ENCODE measurements around the gene SLAMF1. TPM values are rescaled to one million over a fixed set of nuclear protein-coding genes. Genes with fewer than 3 reads are reported as not detected.
"Not testable (repeated sequence)": the region's sequence is repeated elsewhere in the genome, so short reads cannot be mapped to it uniquely, and the experiment has no call there.

SLAMF1 gene
- total RNA-seq, 6 donors from 2014 or later: 0.11 to 3.9 (median 1.5) TPM

DNA sequence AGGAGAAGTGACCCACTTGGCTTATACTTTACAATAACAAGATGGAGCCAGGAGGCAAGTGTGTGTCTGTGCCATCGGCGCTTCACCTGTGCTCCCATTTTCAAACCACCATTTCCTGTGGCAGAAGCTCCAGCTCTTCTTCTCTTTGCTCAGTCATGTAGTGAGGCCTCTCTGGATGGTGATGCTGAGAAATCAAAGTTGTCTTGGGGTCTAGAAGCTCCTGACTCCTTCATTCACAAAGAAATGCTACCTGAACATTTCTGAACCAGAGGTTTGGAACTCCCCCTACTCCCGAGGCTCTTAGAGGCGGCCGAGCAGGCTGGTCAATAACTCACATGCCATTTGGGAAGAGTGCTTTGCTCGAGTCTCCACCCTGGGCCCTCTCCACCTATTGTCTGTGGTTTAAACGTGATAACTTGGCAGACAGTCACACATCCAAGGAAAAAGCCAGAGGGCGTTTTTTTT is 18.0 kb downstream of the SLAMF1 start:
- TF ChIP-seq POLR2A (IDR thresholded peaks at IDR 0.05) (no peak), EP300 (IDR thresholded peaks at IDR 0.05) (no peak), POLR2AphosphoS5 (IDR thresholded peaks at IDR 0.05) (no peak)
- TF ChIP-seq, protein P1, sequence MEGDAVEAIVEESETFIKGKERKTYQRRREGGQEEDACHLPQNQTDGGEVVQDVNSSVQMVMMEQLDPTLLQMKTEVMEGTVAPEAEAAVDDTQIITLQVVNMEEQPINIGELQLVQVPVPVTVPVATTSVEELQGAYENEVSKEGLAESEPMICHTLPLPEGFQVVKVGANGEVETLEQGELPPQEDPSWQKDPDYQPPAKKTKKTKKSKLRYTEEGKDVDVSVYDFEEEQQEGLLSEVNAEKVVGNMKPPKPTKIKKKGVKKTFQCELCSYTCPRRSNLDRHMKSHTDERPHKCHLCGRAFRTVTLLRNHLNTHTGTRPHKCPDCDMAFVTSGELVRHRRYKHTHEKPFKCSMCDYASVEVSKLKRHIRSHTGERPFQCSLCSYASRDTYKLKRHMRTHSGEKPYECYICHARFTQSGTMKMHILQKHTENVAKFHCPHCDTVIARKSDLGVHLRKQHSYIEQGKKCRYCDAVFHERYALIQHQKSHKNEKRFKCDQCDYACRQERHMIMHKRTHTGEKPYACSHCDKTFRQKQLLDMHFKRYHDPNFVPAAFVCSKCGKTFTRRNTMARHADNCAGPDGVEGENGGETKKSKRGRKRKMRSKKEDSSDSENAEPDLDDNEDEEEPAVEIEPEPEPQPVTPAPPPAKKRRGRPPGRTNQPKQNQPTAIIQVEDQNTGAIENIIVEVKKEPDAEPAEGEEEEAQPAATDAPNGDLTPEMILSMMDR (IDR thresholded peaks at IDR 0.05): no peak
- DNase-seq: no peak
- ATAC-seq (ENCODE audit: low FRiP score in 2 of 2): no peak

GRCh38 chr1:160627677-160628289 is 19.1 kb downstream of the SLAMF1 start:
- not testable (repeated sequence) for H3K4me3 ChIP-seq; DNase-seq; H3K27ac ChIP-seq; H3K27me3 ChIP-seq; H3K9me3 ChIP-seq; ATAC-seq (ENCODE audit: low FRiP score in 2 of 2); H3K36me3 ChIP-seq
- 93% methylated on average over 4 of the region's 4 CpGs for WGBS, 2 donors
- peaks cover 5 to 12% (median 9%) of the 10 kb centered on the region in 4 donors for H3K4me1 ChIP-seq

More for the DNA sequence above, 18.0 kb downstream of the SLAMF1 start:
- Histone ChIP-seq H3K36me3 (no peaks in the 10 kb centered on the region), H3K9me3 (no peaks in the 10 kb centered on the region), H3K27me3 (no peaks in the 10 kb centered on the region), H3K4me3 (no peak overlapping the region), H3K4me1 (peaks cover 5 to 12% (median 9%) of the 10 kb centered on the region in 4 donors), H3K27ac (peak overlapping the region in 1 of 4 donors; percentile 41)
- WGBS, 2 donors: 66 to 73% methylated on average over 8 of the region's 8 CpGs

GRCh38 chr1:160626509-160627342 is 20.1 kb downstream of the SLAMF1 start:
- TF ChIP-seq POLR2AphosphoS5 (IDR thresholded peaks at IDR 0.05): no peak
- TF ChIP-seq, protein P1 (IDR thresholded peaks at IDR 0.05): no peak
- TF ChIP-seq POLR2A (IDR thresholded peaks at IDR 0.05): no peak
- TF ChIP-seq EP300 (IDR thresholded peaks at IDR 0.05): no peak
- Histone ChIP-seq H3K9me3 (no peaks in the 10 kb centered on the region), H3K4me3 (no peak overlapping the region), H3K27ac (no peak overlapping the region), H3K36me3 (no peaks in the 10 kb centered on the region), H3K27me3 (no peaks in the 10 kb centered on the region), H3K4me1 (peaks cover 5 to 12% (median 9%) of the 10 kb centered on the region in 4 donors)
- DNase-seq (no peak), ATAC-seq (ENCODE audit: low FRiP score in 2 of 2) (no peak)
- WGBS, 2 donors: 76 to 100% methylated on average over 1 of the region's 1 CpG

- H3K27ac ChIP-seq: no peak overlapping the region
- WGBS, 2 donors: 75 to 83% methylated on average over 10 of the region's 10 CpGs
- H3K9me3 ChIP-seq: no peaks in the 10 kb centered on the region
- ATAC-seq (ENCODE audit: low FRiP score in 2 of 2): no peak
- no peaks in the 10 kb centered on the region for H3K36me3 ChIP-seq
- no peak for TF ChIP-seq POLR2AphosphoS5 (IDR thresholded peaks at IDR 0.05)
- TF ChIP-seq, protein P1 (IDR thresholded peaks at IDR 0.05): no peak
- TF ChIP-seq POLR2A (IDR thresholded peaks at IDR 0.05): no peak
- no peak overlapping the region for H3K4me3 ChIP-seq
- peaks cover 5 to 10% (median 9%) of the 10 kb centered on the region in 4 donors for H3K4me1 ChIP-seq
- peak in 1 of 2 donors; percentile 59 for DNase-seq
- H3K27me3 ChIP-seq: no peaks in the 10 kb centered on the region
Measured at GRCh38 chr1:160625725-160626498, 20.9 kb downstream of the SLAMF1 start.

DNA sequence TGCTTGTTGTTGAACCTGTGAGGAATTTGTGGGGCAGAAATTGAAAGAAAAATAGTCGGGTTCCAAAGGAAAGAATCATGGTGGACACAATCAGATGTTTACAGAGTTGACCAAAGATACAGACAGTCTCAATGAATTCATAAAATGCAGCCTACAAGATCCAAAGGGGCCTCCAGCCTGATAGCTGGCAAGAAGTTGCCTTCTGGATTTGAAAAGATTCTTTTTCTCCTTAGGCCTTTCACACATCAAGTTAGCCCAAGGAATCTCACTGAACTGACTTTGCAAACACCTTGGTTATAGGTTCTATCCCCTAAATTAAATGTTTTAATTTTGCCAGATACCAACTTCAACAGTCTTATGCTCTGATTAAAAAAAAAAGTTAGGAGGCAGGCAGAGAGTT is 21.5 kb downstream of the SLAMF1 start:
- no peak overlapping the region for H3K4me3 ChIP-seq
- ATAC-seq (ENCODE audit: low FRiP score in 2 of 2) (no peak), DNase-seq (no peak)
- no peaks in the 10 kb centered on the region for H3K9me3 ChIP-seq
- no peaks in the 10 kb centered on the region for H3K36me3 ChIP-seq
- peaks cover 1 to 7% (median 3%) of the 10 kb centered on the region in 4 donors for H3K4me1 ChIP-seq
- TF ChIP-seq, protein P1 (IDR thresholded peaks at IDR 0.05): no peak
- TF ChIP-seq EP300 (IDR thresholded peaks at IDR 0.05): no peak
- no peak for TF ChIP-seq POLR2A (IDR thresholded peaks at IDR 0.05)
- no peak for TF ChIP-seq POLR2AphosphoS5 (IDR thresholded peaks at IDR 0.05)
- WGBS, 2 donors: 71 to 91% methylated on average over 1 of the region's 1 CpG
- H3K27me3 ChIP-seq: no peaks in the 10 kb centered on the region
- no peak overlapping the region for H3K27ac ChIP-seq

All from upper lobe of left lung (tissue), 6 donors.